HG02884 (cell line): ENCODE measurements around the gene INPP5A.

Experiments
- ATAC-seq: cut with Tn5 transposase; IDR thresholded peaks from one replicate; pipeline ENCODE4 v1.9.1; 2021; ENCODE audit warnings: mild to moderate bottlenecking, moderate library complexity; ENCODE audit not compliant: unreplicated experiment

INPP5A gene

GRCh38 chr10:132710746-132711612 is 173.4 kb downstream of the INPP5A start:
- ATAC-seq, result no peak

DNA sequence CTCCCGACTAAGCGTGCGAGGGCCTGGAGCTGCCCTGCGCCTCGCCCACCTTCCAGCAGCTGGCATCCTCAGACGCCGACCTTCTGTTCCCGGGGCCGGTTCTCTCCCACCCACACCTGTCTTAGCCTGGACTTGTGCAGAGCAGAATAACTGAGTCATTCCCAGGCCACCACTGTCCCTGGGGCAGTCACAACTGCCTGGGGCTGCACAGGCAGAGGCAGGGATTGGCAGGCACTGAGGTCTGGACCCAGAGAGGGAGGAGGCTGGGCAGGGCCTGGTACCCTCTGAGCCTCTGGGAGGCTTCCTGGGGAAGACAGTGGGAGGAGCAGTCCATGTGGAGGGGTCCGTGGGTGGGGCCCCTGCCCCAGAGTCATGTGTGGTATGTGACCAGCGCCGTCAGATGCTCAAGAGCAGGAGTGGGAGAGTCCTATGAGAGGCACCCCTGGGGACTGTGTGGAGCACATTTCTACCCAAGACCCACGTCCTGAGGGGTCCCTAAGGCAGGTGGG is 174.1 kb downstream of the INPP5A start:
- ATAC-seq, result no peak

GRCh38 chr10:132712291-132712690 is 174.7 kb downstream of the INPP5A start:
- no peak for ATAC-seq

DNA sequence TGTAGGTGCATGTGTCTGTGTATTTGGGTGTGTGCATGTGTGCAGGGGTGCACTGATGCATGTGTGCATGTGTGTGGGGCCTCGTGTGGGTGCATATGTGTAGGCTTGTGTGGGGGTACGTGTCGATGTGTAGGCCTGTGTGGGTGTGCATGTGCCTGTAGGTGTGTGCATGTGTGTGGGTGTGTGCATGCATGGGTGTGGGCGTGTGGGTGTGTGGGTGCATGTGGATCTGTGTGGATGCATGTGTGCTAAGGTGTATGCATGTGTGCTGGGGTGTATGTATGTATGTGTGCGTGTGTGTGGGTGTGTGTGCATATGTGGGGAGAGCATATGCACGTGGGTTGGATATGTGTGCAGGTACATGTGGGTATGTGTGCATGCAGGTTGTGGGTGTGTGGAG is 175.2 kb downstream of the INPP5A start:
- no peak for ATAC-seq

DNA sequence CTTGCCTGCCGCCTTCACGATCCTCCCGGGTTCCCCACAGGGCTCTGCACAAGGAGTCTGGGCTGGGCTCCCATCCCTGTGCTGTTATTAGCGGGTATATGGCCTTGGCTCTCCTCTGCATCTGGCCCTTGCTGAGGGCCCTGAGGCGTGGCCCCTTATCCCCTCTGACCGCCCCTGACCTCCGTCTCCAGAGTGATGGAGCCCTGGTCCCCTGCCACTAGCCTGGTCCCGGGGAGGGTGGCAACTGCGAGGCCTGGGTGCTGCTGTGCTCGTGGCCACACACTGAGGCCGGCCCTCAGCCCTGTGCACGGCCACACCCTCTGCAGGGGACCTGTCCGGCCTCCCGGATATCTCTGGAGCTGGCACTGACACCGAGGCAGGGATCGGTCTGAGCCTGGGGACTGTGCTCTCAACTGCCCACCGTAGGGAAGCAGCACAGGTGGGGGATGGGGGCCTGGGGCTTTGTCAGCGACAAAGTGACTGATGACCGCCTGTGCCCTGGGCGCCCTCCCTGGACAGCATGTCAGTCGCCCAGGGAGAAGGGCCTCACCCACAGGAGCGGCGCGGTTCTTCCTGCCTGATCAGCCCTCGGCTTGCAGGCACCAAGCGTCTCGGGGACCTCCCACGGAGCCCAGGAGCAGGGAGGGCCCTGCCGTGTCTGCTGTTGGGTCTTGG is 176.0 kb downstream of the INPP5A start:
- no peak for ATAC-seq

- no peak for ATAC-seq
These were observed 176.8 kb downstream of the INPP5A start for GRCh38 chr10:132714096-132714985.

DNA sequence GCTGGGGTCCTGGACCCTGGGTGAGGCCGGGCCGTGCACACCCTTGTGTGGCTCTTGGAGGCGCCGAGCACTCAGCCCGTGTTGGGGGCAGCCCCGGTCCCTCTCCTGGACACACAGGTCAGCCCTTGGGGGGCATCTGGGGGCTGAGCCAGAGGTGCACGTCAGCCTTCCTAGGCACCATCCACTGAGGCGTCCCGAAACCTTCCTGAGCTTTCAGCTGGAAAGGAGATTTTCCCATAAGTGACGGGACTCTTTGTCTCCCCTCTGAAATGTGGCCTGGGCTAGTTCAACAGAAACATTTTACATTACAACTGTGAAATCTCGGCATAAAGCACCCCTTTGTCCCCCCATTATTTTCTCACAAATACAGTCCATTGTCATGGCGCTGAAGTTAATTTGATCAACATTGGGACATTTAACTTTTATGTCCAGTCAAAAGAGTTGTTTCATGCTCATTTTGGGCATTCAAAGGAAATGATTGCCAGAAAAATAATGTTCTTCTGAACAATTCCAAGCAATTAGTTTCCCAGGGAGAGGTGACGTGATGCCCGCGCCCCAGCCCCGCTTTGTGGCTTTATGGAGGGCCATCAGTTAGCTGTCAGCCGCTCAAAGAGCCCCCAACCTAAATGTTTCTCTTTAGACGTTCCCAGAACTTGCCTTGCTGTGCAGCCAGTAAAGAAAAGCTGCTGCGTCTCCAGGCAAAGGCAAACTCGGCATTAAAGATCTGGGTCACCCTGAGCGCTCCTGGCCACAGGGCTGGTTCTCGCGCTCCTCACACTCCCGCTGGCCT is 177.6 kb downstream of the INPP5A start:
- ATAC-seq, result no peak

GRCh38 chr10:132715776-132716680 is 178.4 kb downstream of the INPP5A start:
- no peak for ATAC-seq

- ATAC-seq, result no peak
These were observed 179.3 kb downstream of the INPP5A start for GRCh38 chr10:132716691-132717490.

DNA sequence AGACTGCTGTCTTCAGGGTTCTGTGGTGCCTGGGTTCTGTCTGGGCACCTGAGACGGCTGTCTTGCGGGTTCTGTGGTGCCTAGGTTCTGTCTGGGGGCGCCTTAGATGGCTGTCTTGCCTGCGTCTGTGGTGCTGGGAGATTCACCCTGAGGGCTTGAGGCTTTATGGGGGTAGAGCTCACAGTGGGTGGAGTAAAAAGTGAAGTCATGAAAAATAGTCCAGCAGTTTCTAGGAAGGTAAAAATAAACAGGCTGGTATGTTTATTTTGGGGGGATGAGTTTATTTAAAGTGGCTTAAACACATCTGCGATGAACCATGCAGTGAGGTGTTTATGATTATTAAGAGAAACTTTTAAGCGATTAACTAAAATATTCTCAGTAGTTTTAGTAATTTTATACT is 184.1 kb downstream of the INPP5A start:
- no peak for ATAC-seq

DNA sequence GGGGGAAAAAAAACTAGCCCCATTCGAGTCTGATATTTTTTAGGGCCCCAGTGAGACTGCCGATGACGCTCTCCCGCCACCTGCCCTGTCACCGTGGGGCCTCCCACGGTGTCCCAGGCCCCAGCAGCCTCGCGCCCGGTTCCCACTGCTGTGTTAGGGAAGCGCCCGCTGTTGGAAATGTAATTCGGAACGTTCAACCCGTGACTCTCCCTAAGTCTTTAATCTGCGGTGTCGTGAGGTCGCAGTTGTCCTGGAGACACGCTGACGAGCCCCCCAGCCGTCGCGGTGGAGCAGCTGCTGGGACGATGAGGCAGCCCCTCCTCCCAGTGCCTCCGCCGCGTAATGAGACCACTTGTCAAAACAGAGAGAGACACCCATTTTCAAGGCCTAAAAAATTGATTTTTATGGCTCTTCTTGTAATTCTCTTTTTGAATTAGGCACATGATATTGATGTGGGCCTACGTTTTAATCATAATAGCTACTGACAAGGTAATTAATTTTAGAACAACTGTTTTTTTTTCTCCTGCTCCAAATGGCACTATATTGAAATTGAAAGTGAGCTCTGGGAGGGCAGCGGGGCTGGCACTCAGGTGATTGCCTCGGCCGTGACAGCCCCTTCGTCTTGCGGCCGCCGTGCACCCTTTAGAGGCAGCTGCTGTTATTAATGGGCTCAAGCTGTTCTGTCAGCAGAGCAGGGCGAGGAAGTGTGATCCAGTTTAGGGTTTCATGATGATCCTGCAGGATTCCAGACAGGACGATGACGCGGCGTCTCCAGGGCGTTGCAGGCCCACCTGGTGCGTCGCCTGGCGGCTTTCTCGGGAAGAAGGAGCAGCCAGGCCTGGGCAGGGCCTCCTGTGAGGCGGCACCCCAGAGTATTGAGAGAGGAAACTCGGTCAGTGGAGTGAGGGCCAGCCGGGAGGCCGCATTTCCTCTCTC is 185.1 kb downstream of the INPP5A start:
- no peak for ATAC-seq

DNA sequence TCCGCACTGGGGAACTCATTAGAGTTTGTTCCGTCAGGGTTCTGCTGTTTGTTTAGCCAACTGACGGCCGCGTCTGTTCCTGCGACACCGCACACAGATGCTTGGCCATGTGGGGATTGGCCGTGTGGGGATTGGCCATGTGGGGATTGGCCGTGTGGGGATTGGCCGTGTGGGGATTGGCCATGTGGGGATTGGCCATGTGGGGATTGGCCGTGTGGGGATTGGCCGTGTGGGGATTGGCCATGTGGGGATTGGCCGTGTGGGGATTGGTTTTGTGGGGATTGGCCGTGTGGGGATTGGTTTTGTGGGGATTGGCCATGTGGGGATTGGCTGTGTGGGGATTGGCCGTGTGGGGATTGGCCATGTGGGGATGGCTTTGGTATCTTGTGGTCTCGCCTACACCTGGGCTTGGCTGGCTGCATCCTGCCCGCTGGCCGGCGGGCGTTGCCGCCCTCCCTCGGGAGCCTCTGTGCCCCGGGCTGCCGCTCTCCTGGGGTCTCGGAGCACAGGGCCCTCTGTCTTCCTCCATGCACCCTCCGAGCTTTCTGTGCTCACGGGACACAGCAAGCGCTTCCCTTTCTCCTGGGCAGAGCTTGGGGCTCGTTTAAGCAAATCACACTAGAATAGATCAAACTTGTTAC is 185.9 kb downstream of the INPP5A start:
- no peak for ATAC-seq

DNA sequence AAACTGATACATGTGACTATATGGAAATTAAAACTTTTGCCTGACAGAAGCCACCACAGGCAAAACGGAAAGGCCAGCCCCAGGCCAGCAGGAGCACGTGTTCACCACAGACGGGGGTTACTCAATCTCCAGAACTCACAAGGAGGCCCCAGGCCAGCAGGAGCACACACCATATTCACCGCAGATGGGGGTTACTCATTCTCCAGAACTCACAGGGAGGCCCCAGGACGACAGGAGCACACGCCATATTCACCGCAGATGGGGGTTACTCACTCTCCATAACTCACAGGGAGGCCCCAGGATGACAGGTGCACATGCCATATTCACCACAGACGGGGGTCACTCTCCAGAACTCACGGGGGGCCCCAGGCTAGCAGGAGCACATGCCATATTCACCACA is 186.9 kb downstream of the INPP5A start:
- no peak for ATAC-seq

DNA sequence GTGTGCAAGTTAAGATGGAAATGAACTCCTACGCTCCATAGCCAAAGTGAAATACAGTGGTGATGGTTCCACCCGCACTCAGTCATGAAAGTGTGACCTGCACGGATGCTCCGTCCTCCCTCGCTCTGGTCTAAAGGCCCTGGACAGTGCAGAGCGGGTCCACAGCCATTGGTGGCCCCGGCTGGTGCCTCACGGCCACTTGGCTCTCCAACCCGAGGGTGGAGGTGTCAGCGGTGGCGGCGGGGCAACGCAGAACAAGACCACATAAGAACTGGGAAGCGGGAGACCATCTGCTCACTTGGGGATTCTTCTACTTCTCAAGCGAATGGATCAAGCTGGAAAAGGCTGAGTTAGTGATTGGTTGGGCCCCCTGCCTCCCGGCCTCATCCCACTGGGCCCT is 187.6 kb downstream of the INPP5A start:
- ATAC-seq, result no peak

- ATAC-seq, result no peak
These were observed 188.6 kb downstream of the INPP5A start for GRCh38 chr10:132726194-132726593.

DNA sequence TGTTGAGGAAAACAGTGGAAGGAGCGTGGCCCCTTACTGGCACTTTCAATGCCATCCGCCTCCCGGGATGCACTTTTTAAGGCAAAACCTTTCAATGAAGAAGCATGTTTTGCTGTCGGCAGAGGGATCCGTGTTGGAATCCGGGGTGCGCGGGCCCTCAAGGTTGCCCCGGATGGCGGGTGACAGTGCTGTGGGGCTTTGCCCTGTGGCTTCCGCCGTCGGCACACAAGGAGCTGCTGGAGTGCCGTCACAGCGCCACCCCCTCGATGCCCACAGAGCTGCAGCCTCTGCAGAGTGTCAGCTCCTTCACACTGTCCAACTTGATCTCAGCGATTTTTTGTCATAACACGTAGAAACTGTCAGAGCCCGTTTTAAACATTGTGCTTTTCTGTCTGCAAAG is 189.4 kb downstream of the INPP5A start:
- no peak for ATAC-seq

GRCh38 chr10:132727411-132727810 is 189.8 kb downstream of the INPP5A start:
- ATAC-seq, result no peak
